K562 (cell line): Measurements from ENCODE around the gene UFSP2. TPM values are rescaled to one million over a fixed set of nuclear protein-coding genes. Genes with fewer than 3 reads are reported as not detected.

Experiments
- ATAC-seq: fragments of 200-7000 bp; cut with Tn5 transposase; 3 replicates; pipeline ENCODE4 v1.9.1; 2020; ENCODE audit warnings: moderate library complexity
- BruUV-seq: library from RNA; stranded (reverse); fragments of 400-500 nt; replicated peaks from 2 replicates; lab custom pipeline; 2021; lab: Mats Ljungman, UMichigan
- CTCF ChIA-PET: fragments of 300-600 bp; formaldehyde crosslinking; extraction: SDS; loops from one replicate; lab custom pipeline; 2021; ENCODE audit warnings: low intra/inter-chr PET ratio; lab: Yijun Ruan, JAX
- POLR2A ChIA-PET: fragments of 300-600, 350-650 bp; sonication (Branson Sonifier 250); formaldehyde crosslinking; extraction: SDS; loops from one replicate; lab custom pipeline; 2021; ENCODE audit warnings: antibody characterized with exemption, inconsistent platforms; lab: Yijun Ruan, JAX
- DNase-seq, 4 experiments: peaks; one replicate each; pipeline versions ENCODE4 v3.0.0 to v3.0.0-alpha.2; 2011 to 2018; ENCODE audit warnings: low spot score in 3 of 4, mixed read lengths in 3 of 4; ENCODE audit errors: extremely low read depth in 1 of 4
- FAIRE-seq: peaks from 2 replicates; lab custom pipeline; 2011; peaks lifted over from hg19 to GRCh38; lab: Jason Lieb, UNC
- H2AFZ ChIP-seq: 2 replicates; pipeline ENCODE4 v1.6.0; 2011; ENCODE audit warnings: low read depth, low read length, control low read depth, inconsistent platforms
- H3K27ac ChIP-seq: fragments of 200-600 bp; 3 replicates; pipeline ENCODE4 v1.8.0; 2011; ENCODE audit warnings: low read depth, mild to moderate bottlenecking, control low read depth, inconsistent platforms, low read length, moderate library complexity, mixed read lengths; ENCODE audit errors: extremely low read depth
- H3K27me3 ChIP-seq, 2 experiments: fragments of 300-600 bp in 1 of 2; 2 replicates in 1 of 2; 3 replicates in 1 of 2; pipeline versions ENCODE4 v1.6.0 to v1.8.0; 2011; ENCODE audit warnings: inconsistent platforms in 2 of 2, low read length in 2 of 2, mild to moderate bottlenecking in 1 of 2, mixed read lengths in 1 of 2, moderate library complexity in 1 of 2; ENCODE audit not compliant: control insufficient read depth in 2 of 2, insufficient read depth in 2 of 2
- H3K36me3 ChIP-seq: fragments of 300-600 bp; 3 replicates; pipeline ENCODE4 v1.8.0; 2011; ENCODE audit warnings: mild to moderate bottlenecking, low read length, inconsistent platforms; ENCODE audit not compliant: control insufficient read depth, insufficient read depth
- H3K4me1 ChIP-seq, 2 experiments: fragments of 200-600 bp in 1 of 2; replicated peaks in 1 of 2; 2 replicates in 1 of 2; 3 replicates in 1 of 2; pipeline versions ENCODE4 v1.5.1 to v1.8.0; 2011; ENCODE audit warnings: inconsistent platforms in 2 of 2, low read length in 2 of 2, mild to moderate bottlenecking in 1 of 2, mixed read lengths in 1 of 2, moderate library complexity in 1 of 2; ENCODE audit not compliant: control insufficient read depth in 2 of 2, insufficient read depth in 2 of 2
- H3K4me2 ChIP-seq: 2 replicates; pipeline ENCODE4 v1.6.1; 2011; ENCODE audit warnings: low read length, control low read depth, inconsistent platforms, mixed read lengths; ENCODE audit not compliant: insufficient read depth
- H3K4me3 ChIP-seq: fragments of 200-600 bp; sonication (generic), shearing (Covaris generic); 2 replicates; pipeline ENCODE4 v1.5.1; 2016; ENCODE audit warnings: control low read depth, inconsistent platforms
- H3K79me2 ChIP-seq: fragments of 200-600 bp; 3 replicates; pipeline ENCODE4 v1.8.0; 2011; ENCODE audit warnings: low read length, inconsistent platforms; ENCODE audit not compliant: control insufficient read depth, insufficient read depth
- H3K9ac ChIP-seq, 2 experiments: 2 replicates each; pipeline versions ENCODE4 v1.6.0 to v1.6.1; 2011; ENCODE audit warnings: low read depth in 2 of 2, low read length in 2 of 2, control low read depth in 1 of 2, inconsistent platforms in 1 of 2, mild to moderate bottlenecking in 1 of 2, mixed read lengths in 1 of 2; ENCODE audit not compliant: insufficient read depth in 1 of 2
- H3K9me1 ChIP-seq: one replicate; pipeline ENCODE4 v1.6.0; 2011; ENCODE audit warnings: inconsistent platforms, mild to moderate bottlenecking, low read length, moderate library complexity; ENCODE audit not compliant: control insufficient read depth, insufficient read depth
- H3K9me3 ChIP-seq: replicated peaks from 2 replicates; pipeline ENCODE4 v1.5.1; 2011; ENCODE audit warnings: low read depth, low read length, inconsistent platforms; ENCODE audit not compliant: control insufficient read depth, insufficient read depth
- H4K20me1 ChIP-seq: replicated peaks from 2 replicates; pipeline ENCODE4 v1.6.1; 2011; ENCODE audit warnings: low read length, inconsistent platforms, mixed read lengths; ENCODE audit not compliant: control insufficient read depth, insufficient read depth
- ARID1B ChIP-seq: fragments of 450-650 bp; IDR thresholded peaks from 2 replicates; pipeline ENCODE4 v1.6.1; 2016; ENCODE audit warnings: antibody characterized with exemption, mild to moderate bottlenecking, inconsistent platforms
- ATF7 ChIP-seq: fragments of 450-650 bp; IDR thresholded peaks from 2 replicates; pipeline ENCODE4 v1.7.1; 2014; ENCODE audit warnings: mild to moderate bottlenecking, moderate library complexity
- GABPA ChIP-seq: fragments of 200-800 bp; sonication (Bioruptor generic); conservative IDR thresholded peaks from 2 replicates; pipeline ENCODE4 v1.6.1; 2016; ENCODE audit warnings: low read depth, missing genetic modification characterization, missing compliant biosample characterization
- HMGN3 ChIP-seq: IDR thresholded peaks from 2 replicates; pipeline ENCODE4 v1.6.1; 2011; ENCODE audit warnings: borderline replicate concordance, low read depth, mild to moderate bottlenecking, mixed read lengths, low read length; ENCODE audit not compliant: insufficient read length; ENCODE audit errors: extremely low read depth
- JUN ChIP-seq, 2 experiments: sonication (generic) in 1 of 2; formaldehyde crosslinking in 1 of 2; IDR thresholded peaks; 2 replicates each; pipeline versions ENCODE4 v1.6.1 to v1.8.0; 2012 to 2022; ENCODE audit warnings: borderline replicate concordance in 2 of 2, mild to moderate bottlenecking in 2 of 2, improper control_type of control experiment in 1 of 2, low read depth in 1 of 2, low read length in 1 of 2, missing genetic modification reagents in 1 of 2
- MAFF ChIP-seq: IDR thresholded peaks from 2 replicates; pipeline ENCODE4 v1.6.1; 2012; ENCODE audit warnings: low read length, improper control_type of control experiment
- TCF7 ChIP-seq: sonication (generic); IDR thresholded peaks from 2 replicates; pipeline ENCODE4 v1.6.1; 2016; ENCODE audit warnings: antibody characterized with exemption, borderline replicate concordance
- TEAD4 ChIP-seq, 2 experiments: sonication (generic) in 1 of 2; formaldehyde crosslinking in 1 of 2; IDR thresholded peaks; 2 replicates each; pipeline versions ENCODE4 v1.6.1 to v1.8.0; 2012 to 2022; ENCODE audit warnings: borderline replicate concordance in 1 of 2, inconsistent platforms in 1 of 2, low read length in 1 of 2, mild to moderate bottlenecking in 1 of 2, missing genetic modification reagents in 1 of 2
- ZNF324 ChIP-seq: fragments of 250-450 bp; sonication (Bioruptor Pico); IDR thresholded peaks from 2 replicates; pipeline ENCODE4 v1.4.0; 2020; ENCODE audit warnings: mild to moderate bottlenecking
- WGBS: fragments of 100-300 bp; shearing (Covaris generic); methylation state at CpG from one replicate; pipeline ENCODE4 v1.1.6; 2016; ENCODE audit warnings: low coverage, mixed read lengths; ENCODE audit not compliant: insufficient coverage; ENCODE audit errors: missing lambda C conversion rate; 5-methylcytosine and 5-hydroxymethylcytosine counted together
- in situ Hi-C: fragments of 300-500 bp; cut with MboI; formaldehyde crosslinking; loops from 4 replicates; pipeline ENCODE4 v1.15.0; 2018; ENCODE audit warnings: inconsistent platforms, mixed read lengths
- intact Hi-C: fragments of 100-400 bp; cut with micrococcal nuclease; formaldehyde crosslinking; loops from 2 replicates; pipeline ENCODE4 v1.14.2; 2022
- polyA plus RNA-seq, 8 experiments: library from polyadenylated mRNA; depleted of rRNA in 4 of 8; stranded (reverse) in 5 of 8; unstranded in 3 of 8; fragments of >200 nt; fragmentation: Nextera tagmentation in 2 of 8; fragmentation: Illumina TruSeq in 1 of 8; extraction: Ambion mirVana in 2 of 8; extraction: Trizol in 1 of 8; gene quantifications; 2 replicates each; pipeline versions ENCODE4 v1.2.1 to v1.2.3, GENCODE V29; 2011 to 2014; ENCODE audit warnings: inconsistent platforms in 1 of 8, missing spikeins in 1 of 8
- total RNA-seq, 7 experiments: library from RNA; depleted of rRNA in 6 of 7; stranded (reverse); fragments of >200 nt in 6 of 7; fragmentation: Illumina TruSeq in 2 of 7; extraction: Trizol in 2 of 7; gene quantifications; 2 replicates each; pipeline versions ENCODE4 v1.2.1 to v1.2.3, GENCODE V29; 2011 to 2021; ENCODE audit warnings: low replicate concordance in 1 of 7
- TF ChIP-seq, protein P1 (sequence below): fragments of 450-650 bp; IDR thresholded peaks from 2 replicates; pipeline ENCODE4 v1.6.1; 2016; ENCODE audit warnings: antibody characterized with exemption
- TF ChIP-seq, protein P2 (sequence below), 3 experiments: IDR thresholded peaks in 2 of 3; conservative IDR thresholded peaks in 1 of 3; 2 replicates each; pipeline ENCODE4 v1.5.1; 2011 to 2012; ENCODE audit warnings: low read length in 3 of 3, mild to moderate bottlenecking in 3 of 3, control low read depth in 2 of 3, improper control_type of control experiment in 1 of 3, inconsistent platforms in 1 of 3, low read depth in 1 of 3, mixed read lengths in 1 of 3, moderate library complexity in 1 of 3; ENCODE audit not compliant: insufficient read depth in 2 of 3
- TF ChIP-seq, protein P3 (sequence below): fragments of 250-450 bp; sonication (Bioruptor Pico); IDR thresholded peaks from 2 replicates; pipeline ENCODE4 v1.5.0; 2021; ENCODE audit warnings: mild to moderate bottlenecking, borderline replicate concordance

The UFSP2 gene
- total and polyA plus RNA-seq, 9 of the 15 experiments (the other 6 are each of a cell fraction or from before 2014, with no cell fraction given) = 20.1 to 55.8 (median 26.6) TPM

DNA sequence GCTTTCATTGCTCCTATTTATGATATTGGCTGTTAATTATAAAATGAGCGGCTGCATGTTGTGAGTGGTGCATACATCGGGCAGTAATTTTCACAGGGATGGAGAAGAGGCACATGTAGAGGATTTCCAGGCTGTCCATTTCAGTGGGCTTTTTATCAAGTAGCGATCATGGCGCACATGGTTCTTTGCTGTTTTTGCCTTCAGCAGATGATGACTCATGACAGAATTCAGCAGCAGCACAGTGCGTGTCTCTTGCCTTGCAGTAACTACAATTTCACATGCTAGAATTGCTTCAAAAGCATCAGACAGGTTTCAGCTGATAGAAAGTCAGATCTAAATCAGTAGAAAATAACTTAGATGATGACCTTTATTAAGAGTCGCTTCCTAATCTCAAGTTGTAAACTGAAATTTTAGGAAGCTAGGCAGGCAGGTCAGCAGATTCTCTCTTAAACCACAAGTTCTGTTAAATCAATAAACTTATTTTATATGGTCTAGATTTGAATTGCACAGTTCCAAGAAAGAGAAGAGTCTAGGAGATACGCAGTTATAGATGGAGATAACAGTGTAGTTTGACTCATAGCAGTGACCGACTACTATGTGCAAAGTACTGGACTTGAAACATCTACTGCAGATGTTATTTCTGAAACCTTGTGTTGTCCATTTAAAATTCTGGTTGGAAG, 65.9 kb downstream of the UFSP2 start:
- intact Hi-C loops (loop anchor here (2.0 kb wide), 1 partner anchor 35 kb away; the partner anchor contains the start of gene LRP2BP), in situ Hi-C loops (no loop called here)
- no peaks in the 10 kb centered on the region for H3K27me3 ChIP-seq
- peak overlapping the region; percentile 40; the same call in 1 of the 2 replicates for H3K4me2 ChIP-seq
- no peaks in the 10 kb centered on the region for H4K20me1 ChIP-seq
- no peaks in the 10 kb centered on the region for H3K9me3 ChIP-seq
- POLR2A ChIA-PET = no interaction called here
- DNase-seq = peak; percentile 21 to 79 (median 47)
- H3K9ac ChIP-seq = peak overlapping the region in 1 of 2 experiments; percentile 23; a peak in 2 of 4 replicates
- no peaks in the 10 kb centered on the region; the same call in 2 of the 3 replicates for H3K36me3 ChIP-seq
- H3K79me2 ChIP-seq = no peaks in the 10 kb centered on the region
- H3K4me1 ChIP-seq = peaks cover 13 to 37% of the 10 kb centered on the region in 2 experiments
- 6% methylated on average over 8 of the region's 8 CpGs for WGBS
- H3K4me3 ChIP-seq = no peak overlapping the region
- CTCF ChIA-PET = no interaction called here
- H2AFZ ChIP-seq = peak overlapping the region; percentile 70
- H3K9me1 ChIP-seq = no peaks in the 10 kb centered on the region
- H3K27ac ChIP-seq = peak overlapping the region; percentile 54; the same call in 2 of the 3 replicates
- FAIRE-seq = peak; percentile 82
- ATAC-seq = peak; percentile 73
- no TSS peak for BruUV-seq
- 0 out of 2 replicates have a peak, but pooled peaks have one; percentile 40 for TF ChIP-seq ATF7
- TF ChIP-seq TEAD4 (IDR thresholded peaks at IDR 0.05; ENCODE audit: low read length) = peak; percentile 39; the same call in 1 of the 2 replicates
- no peak for TF ChIP-seq TEAD4 (CRISPR knock-in tag; IDR thresholded peaks at IDR 0.05; ENCODE audit: borderline replicate concordance)
- TF ChIP-seq, protein P1, sequence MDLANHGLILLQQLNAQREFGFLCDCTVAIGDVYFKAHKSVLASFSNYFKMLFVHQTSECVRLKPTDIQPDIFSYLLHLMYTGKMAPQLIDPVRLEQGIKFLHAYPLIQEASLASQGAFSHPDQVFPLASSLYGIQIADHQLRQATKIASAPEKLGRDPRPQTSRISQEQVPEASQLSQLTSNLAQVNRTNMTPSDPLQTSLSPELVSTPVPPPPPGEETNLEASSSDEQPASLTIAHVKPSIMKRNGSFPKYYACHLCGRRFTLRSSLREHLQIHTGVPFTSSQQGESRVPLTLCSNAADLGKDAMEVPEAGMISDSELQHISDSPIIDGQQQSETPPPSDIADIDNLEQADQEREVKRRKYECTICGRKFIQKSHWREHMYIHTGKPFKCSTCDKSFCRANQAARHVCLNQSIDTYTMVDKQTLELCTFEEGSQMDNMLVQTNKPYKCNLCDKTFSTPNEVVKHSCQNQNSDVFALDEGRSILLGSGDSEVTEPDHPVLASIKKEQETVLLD = 0 out of 2 replicates have a peak, but pooled peaks have one; percentile 18
- no peak for TF ChIP-seq ZNF324
- TF ChIP-seq MAFF = peak; percentile 32; the same call in 1 of the 2 replicates
- peak; percentile 76 for TF ChIP-seq ARID1B
- TF ChIP-seq TCF7 = no peak
- TF ChIP-seq JUN (IDR thresholded peaks at IDR 0.05; ENCODE audit: borderline replicate concordance, low read depth, low read length) = peak; percentile 87
- no peak for TF ChIP-seq JUN (CRISPR knock-in tag; IDR thresholded peaks at IDR 0.05; ENCODE audit: borderline replicate concordance)
- TF ChIP-seq, protein P2, sequence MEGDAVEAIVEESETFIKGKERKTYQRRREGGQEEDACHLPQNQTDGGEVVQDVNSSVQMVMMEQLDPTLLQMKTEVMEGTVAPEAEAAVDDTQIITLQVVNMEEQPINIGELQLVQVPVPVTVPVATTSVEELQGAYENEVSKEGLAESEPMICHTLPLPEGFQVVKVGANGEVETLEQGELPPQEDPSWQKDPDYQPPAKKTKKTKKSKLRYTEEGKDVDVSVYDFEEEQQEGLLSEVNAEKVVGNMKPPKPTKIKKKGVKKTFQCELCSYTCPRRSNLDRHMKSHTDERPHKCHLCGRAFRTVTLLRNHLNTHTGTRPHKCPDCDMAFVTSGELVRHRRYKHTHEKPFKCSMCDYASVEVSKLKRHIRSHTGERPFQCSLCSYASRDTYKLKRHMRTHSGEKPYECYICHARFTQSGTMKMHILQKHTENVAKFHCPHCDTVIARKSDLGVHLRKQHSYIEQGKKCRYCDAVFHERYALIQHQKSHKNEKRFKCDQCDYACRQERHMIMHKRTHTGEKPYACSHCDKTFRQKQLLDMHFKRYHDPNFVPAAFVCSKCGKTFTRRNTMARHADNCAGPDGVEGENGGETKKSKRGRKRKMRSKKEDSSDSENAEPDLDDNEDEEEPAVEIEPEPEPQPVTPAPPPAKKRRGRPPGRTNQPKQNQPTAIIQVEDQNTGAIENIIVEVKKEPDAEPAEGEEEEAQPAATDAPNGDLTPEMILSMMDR (IDR thresholded peaks at IDR 0.05 in 2 of 3, conservative IDR thresholded peaks at IDR 0.05 in 1 of 3; ENCODE audit: insufficient read depth in 2 of 3, low read depth in 1 of 3, low read length in 3 of 3) = no peak
- no peak for TF ChIP-seq GABPA
- no peak for TF ChIP-seq HMGN3
- TF ChIP-seq, protein P3, sequence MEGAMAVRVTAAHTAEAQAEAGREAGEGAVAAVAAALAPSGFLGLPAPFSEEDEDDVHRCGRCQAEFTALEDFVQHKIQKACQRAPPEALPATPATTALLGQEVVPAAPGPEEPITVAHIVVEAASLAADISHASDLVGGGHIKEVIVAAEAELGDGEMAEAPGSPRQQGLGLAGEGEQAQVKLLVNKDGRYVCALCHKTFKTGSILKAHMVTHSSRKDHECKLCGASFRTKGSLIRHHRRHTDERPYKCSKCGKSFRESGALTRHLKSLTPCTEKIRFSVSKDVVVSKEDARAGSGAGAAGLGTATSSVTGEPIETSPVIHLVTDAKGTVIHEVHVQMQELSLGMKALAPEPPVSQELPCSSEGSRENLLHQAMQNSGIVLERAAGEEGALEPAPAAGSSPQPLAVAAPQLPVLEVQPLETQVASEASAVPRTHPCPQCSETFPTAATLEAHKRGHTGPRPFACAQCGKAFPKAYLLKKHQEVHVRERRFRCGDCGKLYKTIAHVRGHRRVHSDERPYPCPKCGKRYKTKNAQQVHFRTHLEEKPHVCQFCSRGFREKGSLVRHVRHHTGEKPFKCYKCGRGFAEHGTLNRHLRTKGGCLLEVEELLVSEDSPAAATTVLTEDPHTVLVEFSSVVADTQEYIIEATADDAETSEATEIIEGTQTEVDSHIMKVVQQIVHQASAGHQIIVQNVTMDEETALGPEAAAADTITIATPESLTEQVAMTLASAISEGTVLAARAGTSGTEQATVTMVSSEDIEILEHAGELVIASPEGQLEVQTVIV = no peak
